HG03175 (cell line): Measurements from ENCODE around the gene RHBDD2.
"Not testable (repeated sequence)": the region's sequence is repeated elsewhere in the genome, so short reads cannot be mapped to it uniquely, and the experiment has no call there.

Experiments used
- ATAC-seq: cut with Tn5 transposase; IDR thresholded peaks from one replicate; pipeline ENCODE4 v1.9.1; 2021; ENCODE audit warnings: mild to moderate bottlenecking, moderate library complexity; ENCODE audit not compliant: unreplicated experiment

RHBDD2 gene

GRCh38 chr7:75878769-75879611 is at the start of gene RHBDD2:
Gene RHBDD2 (plus strand): TSS chr7:75879034. CDS start chr7:75879083, 49 bp downstream.
- peak; percentile 96 for ATAC-seq

DNA sequence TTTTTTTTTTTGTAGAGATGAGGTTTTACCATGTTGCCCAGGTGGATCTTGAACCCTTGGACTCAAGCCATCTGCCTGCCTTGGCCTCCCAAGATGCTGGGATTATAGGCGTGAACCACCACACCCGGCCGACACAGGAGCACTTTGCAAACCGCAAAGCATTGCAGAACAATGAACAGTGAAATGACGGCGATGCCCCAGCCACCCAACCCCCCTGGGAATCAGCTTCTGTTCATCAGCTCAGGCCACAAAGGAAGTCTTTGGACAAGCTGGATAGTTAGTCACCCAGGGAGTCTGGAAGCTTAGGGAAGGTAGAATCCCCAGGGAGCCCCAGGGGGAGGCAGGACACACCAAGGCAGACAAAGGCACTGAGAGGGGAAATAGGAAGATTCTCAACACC is 49.2 kb upstream of the RHBDD2 start:
- ATAC-seq: not testable (repeated sequence)

- no peak for ATAC-seq
These were observed 47.9 kb upstream of the RHBDD2 start for GRCh38 chr7:75830978-75831377.

- ATAC-seq: not testable (repeated sequence)
These were observed 45.2 kb upstream of the RHBDD2 start for GRCh38 chr7:75833662-75834061.

GRCh38 chr7:75835688-75836285 is 43.0 kb upstream of the RHBDD2 start:
- ATAC-seq: no peak

DNA sequence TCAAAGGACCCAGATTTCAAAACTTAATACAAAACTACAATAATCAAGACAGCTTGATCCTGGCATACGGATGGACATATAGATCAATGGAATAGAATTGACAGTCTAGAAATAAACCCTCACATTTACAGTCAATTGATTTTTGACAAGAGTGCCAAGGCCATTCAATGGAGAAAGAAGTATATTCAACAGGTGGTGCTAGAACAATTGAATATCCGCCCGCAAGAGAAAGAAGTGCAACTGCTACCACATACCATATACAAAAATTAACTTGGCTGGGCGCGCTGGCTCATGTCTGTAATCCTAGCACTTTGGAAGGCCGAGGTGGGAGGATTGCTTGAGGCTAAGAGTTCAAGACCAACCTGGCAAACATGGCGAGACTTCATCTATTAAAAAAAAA is 42.0 kb upstream of the RHBDD2 start:
- no peak for ATAC-seq

DNA sequence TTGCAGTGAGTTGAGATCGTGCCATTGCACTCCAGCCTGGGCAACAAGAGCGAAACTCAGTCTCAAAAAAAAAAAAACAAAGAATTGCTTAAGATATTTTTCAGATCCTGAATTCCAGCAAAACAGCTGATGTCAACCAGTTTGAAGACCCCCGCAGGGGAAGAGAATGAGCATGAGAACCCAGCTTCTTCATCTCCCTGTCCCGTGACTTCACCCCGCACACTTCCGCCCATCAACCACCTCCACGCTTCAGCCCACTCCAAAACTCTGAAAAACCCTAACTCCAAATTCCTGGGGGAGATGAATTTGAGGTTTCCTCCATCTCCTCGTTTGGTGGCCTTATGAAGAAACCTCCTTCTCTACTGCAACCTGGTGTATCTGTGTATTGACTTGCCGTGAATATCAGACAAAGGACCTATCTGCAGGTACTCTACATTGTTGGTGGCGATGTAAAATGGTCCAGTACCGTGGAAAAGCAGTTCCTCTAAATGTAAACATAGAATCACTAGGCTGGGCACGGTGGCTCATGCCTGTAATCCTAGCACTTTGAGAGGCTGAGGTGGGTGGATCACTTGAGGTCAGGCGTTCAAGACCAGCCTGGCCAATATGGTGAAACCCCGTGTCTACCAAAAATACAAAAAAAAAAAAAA is 40.4 kb upstream of the RHBDD2 start:
- not testable (repeated sequence) for ATAC-seq

- no peak for ATAC-seq
These were observed 38.8 kb upstream of the RHBDD2 start for GRCh38 chr7:75840029-75840428.

- ATAC-seq: peak; percentile 87
These were observed 35.9 kb upstream of the RHBDD2 start for GRCh38 chr7:75842836-75843446.

GRCh38 chr7:75843613-75844116 is 35.2 kb upstream of the RHBDD2 start:
- ATAC-seq: no peak

- ATAC-seq: no peak
These were observed 34.7 kb upstream of the RHBDD2 start for GRCh38 chr7:75844158-75844557.

DNA sequence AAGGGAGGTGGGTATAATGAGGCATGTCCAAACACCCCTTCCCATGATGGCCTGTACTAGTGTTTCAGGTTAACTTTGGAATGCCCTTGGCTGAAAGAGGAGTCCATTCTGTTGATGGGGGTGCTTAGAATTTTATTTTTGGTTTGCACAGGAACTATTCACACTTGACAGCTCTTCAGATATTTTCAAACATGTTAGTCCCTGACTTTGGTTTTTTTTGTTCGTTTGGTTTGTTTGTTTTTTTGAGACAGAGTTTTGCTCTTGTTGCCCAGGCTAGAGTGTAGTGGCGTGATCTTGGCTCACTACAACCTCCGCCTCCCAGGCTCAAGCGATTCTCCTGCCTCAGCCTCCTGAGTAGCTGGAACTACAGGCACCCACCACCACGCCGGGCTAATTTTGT is 33.7 kb upstream of the RHBDD2 start:
- ATAC-seq: not testable (repeated sequence)

DNA sequence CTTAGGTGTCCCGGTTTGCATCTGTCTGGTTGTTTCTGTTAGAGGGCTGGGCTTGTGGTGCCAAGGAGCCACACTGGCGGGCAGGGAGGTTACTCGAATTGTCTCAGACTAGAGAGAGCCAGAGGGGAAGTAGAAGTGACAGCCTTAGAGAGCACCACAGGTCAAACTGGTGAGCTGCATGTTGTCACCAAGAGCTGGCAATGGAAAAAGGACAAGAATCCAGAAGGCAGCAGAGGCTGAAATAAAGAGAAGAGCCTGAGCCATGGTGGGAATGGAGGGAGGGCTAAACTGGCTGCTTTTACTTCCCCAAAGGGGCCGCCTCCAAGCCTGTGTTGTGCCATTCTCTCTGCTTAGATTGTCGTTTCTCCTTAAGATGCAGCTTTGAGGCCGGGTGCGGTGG is 31.1 kb upstream of the RHBDD2 start:
- ATAC-seq: no peak

DNA sequence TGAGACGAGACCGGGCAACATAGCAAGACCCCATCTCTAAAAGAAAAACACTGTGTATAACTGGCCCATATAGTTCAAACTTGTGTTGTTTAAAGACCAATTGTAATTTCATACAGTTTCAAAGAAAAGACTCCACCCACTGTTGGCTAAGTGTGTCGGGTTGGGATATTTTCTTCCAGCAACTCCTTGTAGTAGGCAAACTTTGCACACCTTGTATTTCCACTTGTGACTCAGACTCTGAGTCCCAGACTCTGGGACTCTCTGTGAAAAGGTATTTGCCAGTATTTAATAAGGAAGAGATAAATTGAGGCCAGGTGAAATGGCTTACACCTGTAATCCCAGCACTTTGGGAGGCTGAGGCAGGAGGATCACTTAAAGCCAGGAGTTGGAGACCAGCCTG is 29.3 kb upstream of the RHBDD2 start:
- no peak for ATAC-seq

- ATAC-seq: no peak
These were observed 28.6 kb upstream of the RHBDD2 start for GRCh38 chr7:75850235-75850634.

GRCh38 chr7:75854233-75854632 is 24.6 kb upstream of the RHBDD2 start:
- ATAC-seq: no peak

DNA sequence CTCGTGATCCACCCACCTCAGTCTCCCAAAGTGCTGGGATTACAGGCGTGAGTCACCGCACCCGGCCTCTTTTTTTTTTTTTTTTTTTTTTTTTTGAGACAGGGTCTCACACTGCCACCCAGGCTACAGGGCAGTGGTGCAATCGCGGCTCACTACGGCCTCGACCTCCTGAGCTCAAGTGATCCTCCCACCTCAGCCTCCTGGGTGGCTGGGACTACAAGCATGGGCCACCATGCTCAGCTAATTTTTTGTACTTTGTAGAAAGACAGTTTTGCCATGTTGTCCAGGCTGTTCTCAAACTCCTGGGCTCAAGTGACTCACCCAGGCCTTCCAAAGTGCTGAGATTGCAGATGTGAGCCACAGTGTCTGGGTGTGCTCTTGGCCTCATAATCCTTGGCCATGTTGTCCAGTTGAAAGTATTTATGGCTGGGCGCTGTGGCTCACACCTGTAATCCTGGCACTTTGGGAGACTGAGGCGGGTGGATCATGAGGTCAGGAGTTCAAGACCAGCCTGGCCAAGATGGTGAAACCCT is 24.0 kb upstream of the RHBDD2 start:
- not testable (repeated sequence) for ATAC-seq

DNA sequence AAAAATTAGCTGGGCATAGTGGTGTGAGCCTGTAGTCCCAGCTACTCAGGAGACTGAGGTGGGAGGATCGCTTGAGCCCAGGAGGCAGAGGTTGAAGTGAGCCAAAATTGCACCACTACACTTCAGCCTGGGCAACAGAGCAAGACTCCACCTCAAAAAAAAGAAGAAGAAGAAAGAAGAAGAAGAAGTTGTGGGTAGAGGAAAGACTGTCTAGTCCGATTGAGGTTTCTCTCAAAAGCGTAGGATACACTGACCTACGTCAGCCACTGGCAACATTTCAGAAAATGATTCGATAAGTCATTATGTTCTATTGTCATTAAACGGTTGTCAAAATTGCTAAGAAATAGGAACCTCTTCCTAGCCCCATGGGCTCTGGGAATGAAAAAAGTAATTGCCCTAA is 22.3 kb upstream of the RHBDD2 start:
- ATAC-seq: no peak

DNA sequence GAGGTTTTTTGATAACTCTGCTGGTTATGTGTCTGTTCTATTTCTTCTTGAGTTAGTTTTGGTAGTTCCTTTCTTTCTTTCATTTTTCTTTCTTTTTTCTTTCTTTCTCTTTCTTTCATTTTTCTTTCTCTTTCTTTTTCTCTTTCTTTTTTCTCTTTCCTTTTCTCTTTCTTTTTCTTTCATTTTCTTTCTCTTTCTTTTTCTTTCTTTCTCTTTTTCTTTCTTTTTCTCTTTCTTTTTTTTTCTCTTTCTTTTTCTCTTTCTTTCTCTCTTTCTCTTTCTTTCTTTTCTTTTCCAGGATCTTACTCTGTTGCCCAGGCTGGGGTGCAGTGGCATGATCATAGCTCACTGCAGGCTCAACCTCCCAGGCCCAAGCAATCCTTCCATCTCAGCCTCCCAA is 20.4 kb upstream of the RHBDD2 start:
- no peak for ATAC-seq

GRCh38 chr7:75861636-75862035 is 17.2 kb upstream of the RHBDD2 start:
- ATAC-seq: no peak

GRCh38 chr7:75864251-75864650 is 14.6 kb upstream of the RHBDD2 start:
- not testable (repeated sequence) for ATAC-seq
